IPS DF 4.7 (cell line): ENCODE data around the gene FBXO11.
"Not testable (repeated sequence)": the region's sequence is repeated elsewhere in the genome, so short reads cannot be mapped to it uniquely, and the experiment has no call there.

Experiments
- DNase-seq: peaks from one replicate; pipeline ENCODE4 v3.0.0-alpha.2; 2013; ENCODE audit warnings: low spot score; ENCODE audit errors: extremely low read depth

Gene FBXO11

GRCh38 chr2:47897883-47898731, 8.2 kb downstream of the FBXO11 start:
- no peak for DNase-seq

- DNase-seq: not testable (repeated sequence)
These were observed 9.0 kb downstream of the FBXO11 start for GRCh38 chr2:47897191-47897882.

- no peak for DNase-seq
These were observed 9.8 kb downstream of the FBXO11 start for GRCh38 chr2:47896450-47896968.

- no peak for DNase-seq
These were observed 12.5 kb downstream of the FBXO11 start for GRCh38 chr2:47893771-47894170.

GRCh38 chr2:47892338-47892730, 14.0 kb downstream of the FBXO11 start:
- DNase-seq: no peak

GRCh38 chr2:47891369-47892337, 14.6 kb downstream of the FBXO11 start:
- DNase-seq: no peak

- no peak for DNase-seq
These were observed 15.5 kb downstream of the FBXO11 start for GRCh38 chr2:47890711-47891368.

GRCh38 chr2:47888581-47889280, 17.6 kb downstream of the FBXO11 start:
- no peak for DNase-seq

GRCh38 chr2:47876912-47877311, 29.4 kb downstream of the FBXO11 start:
- no peak for DNase-seq

GRCh38 chr2:47872941-47873340, 33.4 kb downstream of the FBXO11 start:
- DNase-seq: no peak

GRCh38 chr2:47870641-47871540, 35.4 kb downstream of the FBXO11 start:
- DNase-seq: no peak

GRCh38 chr2:47869859-47870595, 36.3 kb downstream of the FBXO11 start:
- DNase-seq: no peak

GRCh38 chr2:47868611-47869352, 37.5 kb downstream of the FBXO11 start:
- no peak for DNase-seq

GRCh38 chr2:47867205-47867604, 39.1 kb downstream of the FBXO11 start:
- DNase-seq: no peak

GRCh38 chr2:47864566-47864965, 41.7 kb downstream of the FBXO11 start:
- DNase-seq: no peak

- DNase-seq: no peak
These were observed 43.3 kb downstream of the FBXO11 start for GRCh38 chr2:47862949-47863348.

GRCh38 chr2:47853067-47853777, 53.1 kb downstream of the FBXO11 start:
- not testable (repeated sequence) for DNase-seq
